HEK293 (cell line): Measurements from ENCODE around the gene TSPAN3.
A peak's percentile ranks its signal among the peaks of the same experiment; 100 is the strongest.

Source experiments
- FEZF1 ChIP-seq: fragments of 450-650 bp; formaldehyde crosslinking; IDR thresholded peaks from 2 replicates; pipeline ENCODE4 v1.5.1; 2016; ENCODE audit warnings: missing biosample characterization, missing genetic modification characterization
- GFI1B ChIP-seq: fragments of 450-650 bp; formaldehyde crosslinking; IDR thresholded peaks from 2 replicates; pipeline ENCODE4 v1.5.1; 2016; ENCODE audit warnings: missing biosample characterization, missing genetic modification characterization
- KLF16 ChIP-seq: fragments of 450-650 bp; formaldehyde crosslinking; IDR thresholded peaks from 2 replicates; pipeline ENCODE4 v1.5.1; 2017; ENCODE audit warnings: missing biosample characterization, missing genetic modification characterization
- KLF8 ChIP-seq: fragments of 450-650 bp; formaldehyde crosslinking; IDR thresholded peaks from 2 replicates; pipeline ENCODE4 v1.5.1; 2016; ENCODE audit warnings: missing biosample characterization, missing genetic modification characterization
- PRDM4 ChIP-seq: fragments of 450-650 bp; formaldehyde crosslinking; IDR thresholded peaks from 2 replicates; pipeline ENCODE4 v1.5.1; 2017; ENCODE audit warnings: missing biosample characterization, missing genetic modification characterization
- SP7 ChIP-seq: fragments of 450-650 bp; formaldehyde crosslinking; IDR thresholded peaks from 2 replicates; pipeline ENCODE4 v1.5.1; 2016; ENCODE audit warnings: missing biosample characterization, missing genetic modification characterization
- ZBTB11 ChIP-seq: fragments of 450-650 bp; formaldehyde crosslinking; conservative IDR thresholded peaks from 2 replicates; pipeline ENCODE4 v1.5.1; 2016; ENCODE audit warnings: low read depth, missing biosample characterization, missing genetic modification characterization
- ZIC2 ChIP-seq: fragments of 450-650 bp; formaldehyde crosslinking; IDR thresholded peaks from 2 replicates; pipeline ENCODE4 v1.5.1; 2016; ENCODE audit warnings: missing biosample characterization, missing genetic modification characterization
- ZNF114 ChIP-seq: fragments of 450-650 bp; formaldehyde crosslinking; IDR thresholded peaks from 2 replicates; pipeline ENCODE4 v1.5.0; 2017; ENCODE audit warnings: missing biosample characterization, missing genetic modification characterization
- ZNF133 ChIP-seq: fragments of 450-650 bp; formaldehyde crosslinking; IDR thresholded peaks from 2 replicates; pipeline ENCODE4 v1.5.1; 2016; ENCODE audit warnings: missing biosample characterization, missing genetic modification characterization
- ZNF16 ChIP-seq: fragments of 450-650 bp; formaldehyde crosslinking; IDR thresholded peaks from 2 replicates; pipeline ENCODE4 v1.5.1; 2016; ENCODE audit warnings: low read depth, missing biosample characterization, missing genetic modification characterization
- ZNF174 ChIP-seq: fragments of 450-650 bp; formaldehyde crosslinking; IDR thresholded peaks from 2 replicates; pipeline ENCODE4 v1.5.0; 2017; ENCODE audit warnings: missing biosample characterization, mild to moderate bottlenecking, missing genetic modification characterization
- ZNF19 ChIP-seq: fragments of 450-650 bp; formaldehyde crosslinking; IDR thresholded peaks from 2 replicates; pipeline ENCODE4; 2016; ENCODE audit warnings: missing biosample characterization, missing genetic modification characterization, low read depth
- ZNF239 ChIP-seq: fragments of 450-650 bp; formaldehyde crosslinking; IDR thresholded peaks from 2 replicates; pipeline ENCODE4 v1.5.1; 2016; ENCODE audit warnings: missing biosample characterization, missing genetic modification characterization
- ZNF350 ChIP-seq: fragments of 450-650 bp; formaldehyde crosslinking; IDR thresholded peaks from 2 replicates; pipeline ENCODE4 v1.5.0; 2017; ENCODE audit warnings: missing biosample characterization, mild to moderate bottlenecking, missing genetic modification characterization
- ZNF426 ChIP-seq: fragments of 450-650 bp; formaldehyde crosslinking; IDR thresholded peaks from 2 replicates; pipeline ENCODE4 v1.5.1; 2017; ENCODE audit warnings: missing biosample characterization, missing genetic modification characterization, mild to moderate bottlenecking, inconsistent platforms, moderate library complexity
- ZNF510 ChIP-seq: fragments of 450-650 bp; formaldehyde crosslinking; IDR thresholded peaks from 2 replicates; pipeline ENCODE4 v1.5.1; 2018; ENCODE audit warnings: mild to moderate bottlenecking, missing genetic modification characterization, missing biosample characterization; ENCODE audit not compliant: insufficient replicate concordance
- ZNF514 ChIP-seq: fragments of 450-650 bp; formaldehyde crosslinking; IDR thresholded peaks from 2 replicates; pipeline ENCODE4 v1.5.1; 2016; ENCODE audit warnings: missing biosample characterization, missing genetic modification characterization
- ZNF521 ChIP-seq: fragments of 450-650 bp; formaldehyde crosslinking; IDR thresholded peaks from 2 replicates; pipeline ENCODE4 v1.5.1; 2017; ENCODE audit warnings: missing biosample characterization, mild to moderate bottlenecking, missing genetic modification characterization
- ZNF548 ChIP-seq: fragments of 450-650 bp; formaldehyde crosslinking; IDR thresholded peaks from 2 replicates; pipeline ENCODE4 v1.5.1; 2016; ENCODE audit warnings: missing biosample characterization, missing genetic modification characterization
- ZNF555 ChIP-seq: fragments of 450-650 bp; formaldehyde crosslinking; conservative IDR thresholded peaks from 2 replicates; pipeline ENCODE4 v1.5.1; 2017; ENCODE audit warnings: missing biosample characterization, mild to moderate bottlenecking, missing genetic modification characterization, inconsistent platforms
- ZNF596 ChIP-seq: fragments of 450-650 bp; IDR thresholded peaks from 2 replicates; pipeline ENCODE4 v1.5.0; 2018; ENCODE audit warnings: missing biosample characterization, mild to moderate bottlenecking, missing genetic modification characterization, moderate library complexity
- ZNF600 ChIP-seq: fragments of 450-650 bp; formaldehyde crosslinking; IDR thresholded peaks from 2 replicates; pipeline ENCODE4 v1.5.1; 2016; ENCODE audit warnings: missing biosample characterization, missing genetic modification characterization
- ZNF629 ChIP-seq: fragments of 450-650 bp; formaldehyde crosslinking; IDR thresholded peaks from 2 replicates; pipeline ENCODE4 v1.5.1; 2017; ENCODE audit warnings: missing biosample characterization, missing genetic modification characterization
- ZNF639 ChIP-seq: fragments of 450-650 bp; formaldehyde crosslinking; IDR thresholded peaks from 2 replicates; pipeline ENCODE4 v1.5.1; 2016; ENCODE audit warnings: missing biosample characterization, missing genetic modification characterization
- ZNF654 ChIP-seq: fragments of 450-650 bp; formaldehyde crosslinking; IDR thresholded peaks from 2 replicates; pipeline ENCODE4 v1.5.1; 2016; ENCODE audit warnings: low read depth, missing biosample characterization, missing genetic modification characterization
- TF ChIP-seq, protein P1 (sequence below): fragments of 450-650 bp; formaldehyde crosslinking; IDR thresholded peaks from 2 replicates; pipeline ENCODE4 v1.5.1; 2016; ENCODE audit warnings: missing biosample characterization, missing genetic modification characterization
- TF ChIP-seq, protein P2 (sequence below): fragments of 450-650 bp; formaldehyde crosslinking; IDR thresholded peaks from 2 replicates; pipeline ENCODE4 v1.5.1; 2016; ENCODE audit warnings: missing biosample characterization, missing genetic modification characterization
- TF ChIP-seq, protein P3 (sequence below): fragments of 450-650 bp; IDR thresholded peaks from 2 replicates; pipeline ENCODE4 v1.5.1; 2018; ENCODE audit warnings: missing biosample characterization, missing genetic modification characterization

Gene TSPAN3

GRCh38 chr15:77067691-77068367 lies 3.1 kb downstream of the TSPAN3 start (continued):
- TF ChIP-seq PRDM4 (tag by site-specific recombination) (peak; percentile 11; the same call in 1 of the 2 replicates), ZNF19 (tag by site-specific recombination) (no peak), GFI1B (tag by site-specific recombination) (no peak), ZNF654 (tag by site-specific recombination) (no peak), ZNF350 (no peak), ZNF426 (tag by site-specific recombination) (no peak), ZNF629 (tag by site-specific recombination) (no peak), ZNF555 (tag by site-specific recombination) (no peak), ZNF548 (no peak), SP7 (no peak), ZNF596 (tag by site-specific recombination) (no peak), ZNF239 (no peak), FEZF1 (tag by site-specific recombination) (peak; percentile 56; the same call in 1 of the 2 replicates), KLF8 (tag by site-specific recombination) (no peak), ZNF16 (no peak), ZBTB11 (tag by site-specific recombination) (no peak), ZNF639 (tag by site-specific recombination) (peak; percentile 5; the same call in 1 of the 2 replicates), ZNF114 (tag by site-specific recombination) (no peak), ZNF174 (tag by site-specific recombination) (no peak), ZNF521 (tag by site-specific recombination) (no peak), ZNF510 (no peak), KLF16 (tag by site-specific recombination) (no peak), ZNF133 (tag by site-specific recombination) (no peak), ZNF514 (tag by site-specific recombination) (no peak), ZIC2 (no peak), ZNF600 (tag by site-specific recombination) (peak; percentile 56)
- TF ChIP-seq, protein P1, sequence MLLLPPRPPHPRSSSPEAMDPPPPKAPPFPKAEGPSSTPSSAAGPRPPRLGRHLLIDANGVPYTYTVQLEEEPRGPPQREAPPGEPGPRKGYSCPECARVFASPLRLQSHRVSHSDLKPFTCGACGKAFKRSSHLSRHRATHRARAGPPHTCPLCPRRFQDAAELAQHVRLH = no peak
- TF ChIP-seq, protein P2, sequence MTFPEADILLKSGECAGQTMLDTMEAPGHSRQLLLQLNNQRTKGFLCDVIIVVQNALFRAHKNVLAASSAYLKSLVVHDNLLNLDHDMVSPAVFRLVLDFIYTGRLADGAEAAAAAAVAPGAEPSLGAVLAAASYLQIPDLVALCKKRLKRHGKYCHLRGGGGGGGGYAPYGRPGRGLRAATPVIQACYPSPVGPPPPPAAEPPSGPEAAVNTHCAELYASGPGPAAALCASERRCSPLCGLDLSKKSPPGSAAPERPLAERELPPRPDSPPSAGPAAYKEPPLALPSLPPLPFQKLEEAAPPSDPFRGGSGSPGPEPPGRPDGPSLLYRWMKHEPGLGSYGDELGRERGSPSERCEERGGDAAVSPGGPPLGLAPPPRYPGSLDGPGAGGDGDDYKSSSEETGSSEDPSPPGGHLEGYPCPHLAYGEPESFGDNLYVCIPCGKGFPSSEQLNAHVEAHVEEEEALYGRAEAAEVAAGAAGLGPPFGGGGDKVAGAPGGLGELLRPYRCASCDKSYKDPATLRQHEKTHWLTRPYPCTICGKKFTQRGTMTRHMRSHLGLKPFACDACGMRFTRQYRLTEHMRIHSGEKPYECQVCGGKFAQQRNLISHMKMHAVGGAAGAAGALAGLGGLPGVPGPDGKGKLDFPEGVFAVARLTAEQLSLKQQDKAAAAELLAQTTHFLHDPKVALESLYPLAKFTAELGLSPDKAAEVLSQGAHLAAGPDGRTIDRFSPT (tag by site-specific recombination) = no peak
- TF ChIP-seq, protein P3, sequence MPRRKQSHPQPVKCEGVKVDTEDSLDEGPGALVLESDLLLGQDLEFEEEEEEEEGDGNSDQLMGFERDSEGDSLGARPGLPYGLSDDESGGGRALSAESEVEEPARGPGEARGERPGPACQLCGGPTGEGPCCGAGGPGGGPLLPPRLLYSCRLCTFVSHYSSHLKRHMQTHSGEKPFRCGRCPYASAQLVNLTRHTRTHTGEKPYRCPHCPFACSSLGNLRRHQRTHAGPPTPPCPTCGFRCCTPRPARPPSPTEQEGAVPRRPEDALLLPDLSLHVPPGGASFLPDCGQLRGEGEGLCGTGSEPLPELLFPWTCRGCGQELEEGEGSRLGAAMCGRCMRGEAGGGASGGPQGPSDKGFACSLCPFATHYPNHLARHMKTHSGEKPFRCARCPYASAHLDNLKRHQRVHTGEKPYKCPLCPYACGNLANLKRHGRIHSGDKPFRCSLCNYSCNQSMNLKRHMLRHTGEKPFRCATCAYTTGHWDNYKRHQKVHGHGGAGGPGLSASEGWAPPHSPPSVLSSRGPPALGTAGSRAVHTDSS = no peak
